Esophagus muscularis mucosa (tissue), 4 donors: ENCODE data around the gene FAM53A.

Experiments used
- EP300 ChIP-seq: sonication (generic); formaldehyde crosslinking; IDR thresholded peaks from one replicate; pipeline ENCODE4 v1.6.1; 2017; ENCODE audit warnings: antibody characterized with exemption
- POLR2A ChIP-seq: fragments of 450-650 bp; IDR thresholded peaks from one replicate; pipeline ENCODE4 v1.6.1; 2017; ENCODE audit warnings: antibody characterized with exemption, moderate library complexity, mild to moderate bottlenecking, low read depth
- POLR2AphosphoS5 ChIP-seq, 2 donors: sonication (generic); formaldehyde crosslinking; IDR thresholded peaks; one replicate each; pipeline ENCODE4 v1.6.1; 2017; ENCODE audit warnings: antibody characterized with exemption in 2 of 2
- TF ChIP-seq, protein P1 (sequence below), 3 experiments: fragments of 200-600 bp in 2 of 3; fragments of 450-650 bp in 1 of 3; sonication (generic) in 2 of 3; IDR thresholded peaks; one replicate each; pipeline ENCODE4 v1.5.1; 2017 to 2019; ENCODE audit warnings: antibody characterized with exemption in 3 of 3, mild to moderate bottlenecking in 2 of 3, moderate library complexity in 1 of 3

DNA sequence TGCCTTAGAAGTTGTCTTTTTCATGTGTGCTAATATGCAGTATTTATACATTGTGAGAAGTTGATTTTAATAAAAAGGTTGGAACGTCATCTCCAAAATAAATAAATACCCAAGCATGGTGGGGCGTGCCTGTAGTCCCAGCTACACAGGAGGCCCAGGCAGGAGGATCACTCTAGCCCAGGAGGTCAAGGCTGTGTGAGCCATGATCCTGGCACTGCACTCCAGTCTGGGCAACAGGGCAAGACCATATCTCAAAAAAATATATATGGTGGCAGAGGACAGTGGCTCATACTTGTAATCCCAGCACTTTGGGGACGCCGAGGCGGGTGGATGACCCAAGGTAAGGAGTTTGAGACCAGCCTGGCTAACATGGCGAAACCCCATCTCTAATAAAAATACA, 21.6 kb upstream of the FAM53A start:
- TF ChIP-seq, protein P1, sequence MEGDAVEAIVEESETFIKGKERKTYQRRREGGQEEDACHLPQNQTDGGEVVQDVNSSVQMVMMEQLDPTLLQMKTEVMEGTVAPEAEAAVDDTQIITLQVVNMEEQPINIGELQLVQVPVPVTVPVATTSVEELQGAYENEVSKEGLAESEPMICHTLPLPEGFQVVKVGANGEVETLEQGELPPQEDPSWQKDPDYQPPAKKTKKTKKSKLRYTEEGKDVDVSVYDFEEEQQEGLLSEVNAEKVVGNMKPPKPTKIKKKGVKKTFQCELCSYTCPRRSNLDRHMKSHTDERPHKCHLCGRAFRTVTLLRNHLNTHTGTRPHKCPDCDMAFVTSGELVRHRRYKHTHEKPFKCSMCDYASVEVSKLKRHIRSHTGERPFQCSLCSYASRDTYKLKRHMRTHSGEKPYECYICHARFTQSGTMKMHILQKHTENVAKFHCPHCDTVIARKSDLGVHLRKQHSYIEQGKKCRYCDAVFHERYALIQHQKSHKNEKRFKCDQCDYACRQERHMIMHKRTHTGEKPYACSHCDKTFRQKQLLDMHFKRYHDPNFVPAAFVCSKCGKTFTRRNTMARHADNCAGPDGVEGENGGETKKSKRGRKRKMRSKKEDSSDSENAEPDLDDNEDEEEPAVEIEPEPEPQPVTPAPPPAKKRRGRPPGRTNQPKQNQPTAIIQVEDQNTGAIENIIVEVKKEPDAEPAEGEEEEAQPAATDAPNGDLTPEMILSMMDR (IDR thresholded peaks at IDR 0.05) = no peak
- no peak for TF ChIP-seq POLR2AphosphoS5 (IDR thresholded peaks at IDR 0.05)
- no peak for TF ChIP-seq POLR2A
- no peak for TF ChIP-seq EP300
